ENCODE results near the gene FGD5.

FGD5 gene

DNA sequence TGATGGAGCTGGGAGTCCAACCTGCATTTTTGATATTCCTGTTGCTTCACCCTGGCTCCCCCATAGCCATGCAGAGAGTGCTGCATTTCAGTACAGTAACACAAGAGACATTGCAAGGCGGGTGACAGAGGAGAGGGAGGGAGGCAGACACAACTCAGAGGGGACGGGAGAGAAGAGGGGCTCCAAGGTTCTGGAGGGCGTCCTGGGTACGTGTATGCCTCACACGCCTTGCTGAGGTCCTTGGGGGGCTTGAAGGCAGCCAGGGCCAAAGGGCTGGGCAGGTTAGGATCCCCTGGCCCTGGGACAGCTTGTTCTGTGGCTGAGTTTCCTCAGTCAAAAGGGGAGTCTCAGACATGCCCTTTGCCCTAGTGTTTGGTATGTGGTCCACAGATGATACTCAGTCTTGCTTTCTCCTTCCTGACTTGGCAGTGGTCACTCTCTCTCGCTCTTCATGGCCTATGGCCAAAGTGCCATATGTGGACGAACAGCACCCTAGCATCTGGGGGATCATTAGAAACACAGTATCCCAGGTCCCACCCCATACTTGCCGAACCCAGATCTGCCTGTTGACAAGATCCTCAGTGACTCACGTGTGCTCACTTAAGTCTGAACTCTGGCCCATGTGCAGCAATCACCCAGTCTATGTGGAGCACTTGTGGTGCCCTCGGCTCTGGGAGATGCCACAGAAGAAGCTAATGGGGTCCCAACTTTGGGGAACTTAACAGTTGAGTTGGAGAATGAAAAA, 52.9 kb downstream of the FGD5 start:
- DNase-seq (ENCODE audit: low read depth in 1 of 2, low spot score in 1 of 2) = no peak

DNA sequence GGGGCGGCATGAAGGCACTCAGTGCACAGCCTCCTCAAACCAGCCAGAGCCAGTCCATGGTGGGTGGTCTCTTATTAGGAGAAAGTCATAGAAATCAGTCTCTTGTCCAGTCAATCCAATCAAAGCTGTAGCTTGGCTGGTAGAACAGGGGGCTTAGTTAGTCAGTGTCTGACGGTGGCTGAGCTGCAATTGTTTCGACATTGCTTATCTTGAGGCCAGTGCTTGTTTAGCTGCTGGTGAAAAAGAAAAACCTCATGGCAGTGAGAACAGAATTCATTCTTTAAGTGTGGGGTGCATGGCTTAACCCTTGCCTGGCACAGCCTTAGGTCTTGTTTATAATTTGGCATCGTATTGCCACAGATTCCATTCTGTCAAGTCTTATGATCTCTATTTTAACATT, 53.9 kb downstream of the FGD5 start:
- no peak for DNase-seq (ENCODE audit: low read depth in 1 of 2, low spot score in 1 of 2)

DNA sequence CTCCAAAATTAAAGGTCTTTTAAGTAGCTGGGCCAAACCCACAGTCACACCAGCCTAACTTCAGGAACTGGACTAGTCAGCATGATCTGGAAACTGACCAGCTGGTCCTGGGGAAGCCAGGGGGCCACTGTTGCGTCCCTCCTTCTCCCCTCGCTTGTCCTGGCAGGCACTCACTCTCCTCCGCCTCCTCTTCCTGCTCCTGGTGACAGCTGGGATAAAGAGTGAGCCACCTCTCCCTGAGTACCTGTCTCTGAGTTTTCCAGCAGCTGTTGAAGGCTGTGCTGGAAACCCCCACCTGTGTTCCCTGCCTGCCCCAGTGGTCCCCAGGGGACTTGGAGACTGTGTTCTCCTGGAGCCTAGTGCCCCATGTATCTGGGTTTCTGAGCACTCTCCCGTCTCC, 56.0 kb downstream of the FGD5 start:
- DNase-seq (ENCODE audit: low read depth in 1 of 2, low spot score in 1 of 2) = no peak

DNA sequence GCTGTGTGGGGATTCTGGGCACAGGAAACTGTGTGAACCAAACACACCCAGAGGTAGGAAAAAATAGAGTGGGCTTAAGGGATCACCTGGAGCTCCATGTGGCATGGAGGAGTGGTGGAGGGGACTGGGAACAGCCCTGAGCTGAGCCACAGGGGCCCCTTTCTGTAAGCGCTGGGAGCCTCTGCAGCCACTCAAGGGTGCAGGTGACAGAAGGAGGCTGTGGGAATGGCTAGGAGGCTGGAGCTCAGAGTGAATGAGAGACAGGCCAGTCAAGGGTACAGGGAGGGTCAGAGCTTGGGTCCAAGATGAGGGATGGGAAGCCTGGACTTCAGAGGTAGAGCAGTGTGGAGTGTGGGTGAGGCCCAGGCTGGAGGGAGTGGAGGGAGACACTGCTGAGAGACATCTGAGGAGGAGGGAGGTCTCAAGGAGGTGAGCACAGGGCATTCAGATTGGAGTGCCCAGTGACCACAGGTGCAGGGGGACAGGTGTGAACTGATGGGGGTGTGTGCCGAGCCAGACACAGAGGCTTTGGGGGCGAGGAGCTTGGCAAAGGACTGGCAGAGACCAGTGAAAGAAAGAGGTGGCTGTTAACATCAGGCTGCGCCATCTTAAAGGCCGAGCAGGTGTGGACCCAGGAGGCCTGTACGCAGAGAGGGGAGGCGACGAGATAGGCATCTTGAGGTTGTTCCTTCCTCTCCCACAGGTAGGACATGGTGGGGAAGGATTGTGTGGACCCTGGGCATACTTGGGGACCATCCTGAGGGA, 56.8 kb downstream of the FGD5 start:
- no peak for DNase-seq (ENCODE audit: low read depth in 1 of 2, low spot score in 1 of 2)

DNA sequence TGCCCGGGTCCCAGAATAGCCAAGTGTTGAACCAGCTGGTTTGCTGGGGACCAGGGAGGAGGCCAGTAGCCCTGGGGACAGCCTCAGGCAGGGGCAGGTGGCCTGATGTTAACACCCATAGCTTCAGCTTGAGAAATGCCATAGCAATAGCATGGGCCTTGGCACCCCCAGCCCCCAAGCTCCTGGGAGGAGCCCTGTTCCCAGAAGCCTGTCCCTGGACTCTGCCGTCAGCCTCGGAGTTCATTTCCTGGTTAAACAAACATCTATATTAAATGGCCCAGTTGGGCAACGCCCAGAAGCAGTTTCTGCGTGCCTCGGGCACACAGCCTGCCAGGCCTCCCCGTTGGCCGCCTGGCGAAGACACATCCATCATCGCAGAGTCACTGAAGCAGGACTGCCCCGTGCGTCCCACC, 58.2 kb downstream of the FGD5 start:
- no peak for DNase-seq (ENCODE audit: low read depth in 1 of 2, low spot score in 1 of 2)

DNA sequence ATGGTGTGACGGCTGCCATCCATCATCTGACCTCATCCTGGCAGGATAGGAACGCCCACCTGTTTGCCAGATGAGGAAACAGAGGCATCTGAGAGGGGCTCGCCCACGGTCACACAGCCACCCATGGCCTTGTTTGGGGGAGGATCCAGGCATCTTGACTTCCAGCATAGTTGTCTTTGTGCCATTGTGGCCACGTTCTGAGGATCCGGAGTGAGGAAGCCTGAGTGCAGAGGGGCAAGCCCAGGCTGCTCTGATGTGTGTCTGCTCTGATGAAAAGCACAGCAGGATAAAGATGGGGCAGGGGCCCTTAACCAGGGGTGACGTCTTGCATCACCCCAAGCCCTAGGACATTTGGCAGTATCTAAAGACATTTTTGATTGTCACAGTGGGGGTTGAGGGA, 58.7 kb downstream of the FGD5 start:
- DNase-seq (ENCODE audit: low read depth in 1 of 2, low spot score in 1 of 2) = no peak

DNA sequence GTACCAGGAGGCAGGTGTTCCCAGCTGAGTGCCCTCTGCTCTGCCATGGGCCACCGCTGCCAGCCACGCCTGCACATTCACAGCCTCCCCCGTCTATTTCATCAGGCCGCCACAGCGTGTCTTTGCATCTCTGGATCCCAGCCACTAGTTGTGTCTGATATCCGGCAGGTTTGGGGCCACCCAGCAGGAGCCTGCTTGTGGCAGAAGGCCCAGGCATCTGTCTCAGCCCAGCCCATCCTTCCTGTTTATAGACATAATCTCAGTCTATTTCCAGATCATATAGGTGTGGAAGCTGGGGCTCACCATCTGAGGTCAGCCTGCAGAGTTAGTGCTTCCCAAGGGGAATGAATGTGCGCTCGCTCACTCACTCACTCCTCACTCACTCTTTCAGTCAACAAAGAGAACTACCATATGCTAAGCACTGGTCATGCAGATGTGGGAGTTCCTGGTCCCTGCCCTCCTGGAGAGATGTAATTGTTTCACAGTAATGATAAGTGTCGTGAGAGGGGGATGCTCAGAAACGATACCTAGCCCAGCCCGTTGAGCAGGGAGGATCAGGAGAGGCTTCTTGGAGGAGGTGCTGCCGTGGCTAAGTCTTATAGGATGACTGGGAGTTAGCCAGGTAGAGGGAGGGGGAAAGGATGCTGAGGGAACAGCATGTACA, 60.6 kb downstream of the FGD5 start:
- DNase-seq (ENCODE audit: low read depth in 1 of 2, low spot score in 1 of 2) = peak in 1 of 2 donors; percentile 20

DNA sequence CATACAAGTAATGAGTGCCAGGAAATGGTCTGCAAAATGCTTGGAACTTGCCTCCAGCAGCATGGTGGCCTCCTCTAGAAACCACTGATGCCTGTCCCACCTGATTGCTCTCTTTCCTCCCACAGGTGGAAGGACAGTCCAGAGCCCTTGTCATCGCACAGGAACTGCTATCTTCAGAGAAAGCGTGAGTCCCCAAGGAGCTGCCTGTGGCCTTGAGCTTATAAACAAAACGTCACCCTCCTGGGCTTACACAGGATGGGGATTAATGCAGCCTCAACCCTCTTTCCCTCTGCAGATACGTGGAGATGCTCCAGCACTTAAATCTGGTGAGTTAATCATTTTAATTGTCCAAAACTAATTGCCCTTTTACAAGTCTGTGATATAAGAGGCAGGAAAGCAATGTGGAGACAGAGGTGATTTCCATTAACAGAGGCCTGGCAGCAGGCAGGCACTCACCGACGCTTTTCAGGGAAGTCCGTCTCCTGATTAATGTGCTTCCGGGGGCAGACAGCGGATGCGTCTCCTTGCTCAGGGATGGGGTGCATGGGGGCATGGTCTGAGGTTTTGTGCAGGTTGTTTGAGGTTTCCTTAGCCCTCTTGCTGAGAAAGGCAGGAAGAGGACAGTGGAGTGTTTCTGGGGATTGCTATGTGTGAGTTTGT, 61.8 kb downstream of the FGD5 start:
- DNase-seq (ENCODE audit: low read depth in 1 of 2, low spot score in 1 of 2) = no peak

DNA sequence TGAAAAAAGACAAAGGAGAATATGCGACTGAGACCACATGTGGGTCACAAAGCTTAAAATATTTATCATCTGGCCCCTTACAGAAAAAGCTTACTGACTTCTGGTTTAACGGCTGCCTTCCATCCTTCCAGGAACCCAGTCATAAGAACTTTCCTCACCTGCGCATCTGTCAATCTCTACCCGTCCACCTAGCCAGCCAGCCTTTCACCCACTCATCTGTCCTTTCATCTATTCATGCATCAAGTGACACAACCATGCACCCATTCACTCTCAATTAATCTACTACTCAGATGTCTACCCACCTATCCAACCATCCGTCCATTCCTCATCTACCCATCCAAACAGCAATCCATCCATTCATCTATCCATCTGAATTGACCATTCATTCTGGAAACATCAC, 64.5 kb downstream of the FGD5 start:
- no peak for DNase-seq (ENCODE audit: low read depth in 1 of 2, low spot score in 1 of 2)

DNA sequence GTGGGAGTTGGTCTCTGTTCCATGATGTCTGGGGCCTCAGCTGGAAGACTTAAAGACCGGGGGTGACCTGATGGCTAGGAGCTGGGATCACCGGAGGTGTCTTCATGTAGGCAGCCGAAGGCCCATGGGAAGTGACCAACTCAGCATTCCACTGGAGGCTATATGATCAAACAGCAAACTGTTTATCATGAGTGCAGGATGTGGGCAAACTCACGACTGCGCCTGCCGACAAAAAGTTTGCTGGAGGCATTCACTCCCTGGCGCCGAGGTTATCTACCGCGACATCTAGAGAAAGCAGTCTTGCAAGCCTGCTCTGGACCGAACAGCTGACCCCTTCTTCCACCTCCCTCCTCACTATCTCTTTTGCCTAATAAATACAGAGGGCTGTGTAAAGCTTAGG, 65.9 kb downstream of the FGD5 start:
- DNase-seq (ENCODE audit: low read depth in 1 of 2, low spot score in 1 of 2) = peak in 1 of 2 donors; percentile 19

DNA sequence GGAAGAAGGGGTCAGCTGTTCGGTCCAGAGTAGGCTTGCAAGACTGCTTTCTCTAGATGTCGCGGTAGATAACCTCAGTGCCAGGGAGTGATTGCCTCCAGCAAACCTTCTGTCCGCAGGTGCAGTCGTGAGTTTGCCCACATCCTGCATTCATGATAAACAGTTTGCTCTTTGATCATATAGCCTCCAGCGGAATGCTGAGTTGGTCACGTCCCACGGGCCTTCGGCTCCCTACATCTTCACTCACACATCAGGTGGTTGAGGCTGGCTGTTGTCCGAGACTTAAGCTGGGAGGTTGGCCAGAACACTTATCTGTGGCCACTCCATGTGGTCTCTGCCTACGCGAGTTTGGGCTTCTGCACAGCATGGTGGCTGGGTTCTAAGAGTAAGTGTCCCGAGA, 66.5 kb downstream of the FGD5 start:
- no peak for DNase-seq (ENCODE audit: low read depth in 1 of 2, low spot score in 1 of 2)

DNA sequence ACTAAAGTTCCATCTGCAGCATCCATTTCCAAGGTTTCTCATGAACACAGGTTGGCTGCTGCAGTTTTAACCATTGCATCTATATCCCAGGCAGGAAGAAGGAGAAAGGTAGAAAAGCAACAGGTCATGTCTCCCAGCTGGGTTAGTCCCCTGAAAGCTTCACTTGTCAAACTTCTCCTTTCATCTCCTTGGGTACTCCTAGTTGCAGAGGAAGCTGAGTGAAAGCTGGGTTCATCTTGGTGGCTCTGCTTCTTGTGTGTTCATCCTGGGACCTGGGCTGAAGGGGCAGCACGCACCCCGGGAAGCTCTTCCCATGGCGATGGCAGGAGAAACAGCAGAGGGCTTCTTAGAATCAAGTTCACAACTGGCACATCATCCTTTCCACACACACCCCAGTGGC, 67.3 kb downstream of the FGD5 start:
- no peak for DNase-seq (ENCODE audit: low read depth in 1 of 2, low spot score in 1 of 2)

DNA sequence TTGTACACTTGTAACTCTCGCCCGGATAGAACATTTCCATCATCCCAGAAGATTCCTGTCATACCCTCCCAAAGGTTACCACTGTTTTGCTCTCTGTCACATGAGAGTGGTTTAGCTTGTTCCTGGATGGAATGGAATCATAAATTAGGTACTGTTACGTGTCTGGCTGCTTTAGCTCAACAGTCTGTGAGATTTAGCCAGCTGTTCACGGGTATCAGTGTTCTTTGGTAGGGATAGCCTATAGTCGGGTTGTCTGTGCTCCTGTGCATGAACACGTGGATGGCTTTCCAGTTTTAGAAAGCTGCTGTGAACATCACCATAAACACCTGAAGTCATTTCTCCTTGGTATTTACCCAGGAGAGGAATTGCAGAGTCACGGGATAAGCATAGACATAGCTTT, 70.4 kb downstream of the FGD5 start:
- DNase-seq (ENCODE audit: low read depth in 1 of 2, low spot score in 1 of 2) = no peak

DNA sequence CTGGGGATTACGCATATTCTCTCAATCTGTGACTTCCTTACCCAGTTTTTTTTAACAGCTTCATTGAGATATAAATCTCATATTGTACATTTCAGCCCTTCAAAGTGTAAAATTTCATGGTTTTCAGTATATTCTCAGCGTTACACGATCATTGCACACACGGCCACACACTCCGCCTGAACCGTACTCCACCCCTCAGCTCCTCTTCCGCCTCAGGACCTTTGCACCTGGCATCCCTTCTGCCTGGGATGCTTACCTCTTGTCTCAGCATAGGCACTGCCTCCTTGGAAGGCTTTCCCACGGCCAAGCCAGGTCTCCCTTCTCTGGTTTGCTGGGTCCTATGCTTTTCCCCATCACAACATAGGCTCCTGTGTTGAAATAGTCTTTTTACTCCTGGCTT, 71.2 kb downstream of the FGD5 start:
- DNase-seq (ENCODE audit: low read depth in 1 of 2, low spot score in 1 of 2) = no peak

DNA sequence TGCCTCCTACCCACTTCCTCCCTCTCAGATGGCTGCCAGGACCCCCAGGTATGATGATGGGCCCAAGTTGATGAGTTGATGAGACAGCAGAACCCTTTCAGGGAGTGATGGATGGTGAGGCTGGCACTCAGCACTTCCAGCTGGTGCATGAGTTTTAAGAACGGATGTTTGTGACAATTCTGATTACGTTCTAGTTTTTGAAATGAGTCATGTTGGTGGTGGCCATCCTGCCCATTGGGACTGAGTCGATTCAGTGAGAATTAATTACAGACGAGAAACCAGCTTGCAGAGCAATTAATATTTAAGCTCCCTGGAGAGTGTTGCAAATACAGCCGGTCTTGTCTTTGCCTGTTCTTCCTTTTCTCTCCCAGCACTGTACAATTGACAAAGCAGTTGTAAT, 71.7 kb downstream of the FGD5 start:
- DNase-seq (ENCODE audit: low read depth in 1 of 2, low spot score in 1 of 2) = no peak

DNA sequence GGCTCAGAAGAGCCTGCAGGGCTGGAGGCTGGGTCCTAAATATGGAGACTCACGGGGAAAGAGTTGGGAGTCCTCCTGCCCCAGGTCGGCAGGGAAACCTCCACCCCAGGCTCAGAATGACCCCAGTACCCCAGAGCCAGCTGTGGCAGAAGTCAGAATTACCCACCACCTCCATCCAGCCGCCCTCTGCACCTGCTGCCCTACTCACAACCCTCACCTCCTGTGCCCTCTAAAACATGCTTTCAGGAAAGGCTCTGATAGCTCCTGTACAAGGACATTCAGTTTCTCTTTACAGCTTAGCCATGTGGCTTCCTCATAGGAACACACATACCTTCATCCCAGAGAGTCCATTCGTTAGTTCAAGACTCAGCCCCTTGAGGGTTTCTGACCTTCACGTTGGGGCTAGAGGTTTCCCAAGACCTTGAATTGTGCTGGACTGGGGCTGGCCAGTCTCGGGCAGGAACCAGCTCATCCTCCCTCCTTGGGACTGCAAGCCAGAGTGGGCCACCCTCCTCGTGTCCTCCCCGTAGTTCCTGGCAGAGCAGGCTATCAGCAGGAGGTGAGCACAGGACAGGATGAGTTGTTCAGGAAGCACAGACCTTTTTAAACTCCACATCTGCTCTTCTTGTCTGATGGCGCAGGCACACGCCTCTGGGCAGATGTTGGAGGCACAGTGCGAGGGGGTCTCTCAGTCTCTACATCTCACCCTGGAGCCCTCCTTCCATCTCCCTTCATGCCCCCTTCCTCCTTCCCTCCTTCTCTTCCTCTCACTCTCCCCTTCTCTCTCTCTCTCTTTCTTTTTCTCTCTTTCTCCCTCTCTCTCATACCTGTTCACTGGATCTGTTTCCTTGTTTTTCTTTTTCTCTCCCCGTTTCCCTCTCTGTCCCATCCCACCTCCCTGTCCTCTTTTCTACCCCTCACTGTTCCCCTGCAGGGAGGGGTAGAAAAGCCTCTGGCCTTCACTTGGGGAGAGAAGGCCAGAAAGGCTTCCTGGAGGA, 72.7 kb downstream of the FGD5 start:
- DNase-seq (ENCODE audit: low read depth in 1 of 2, low spot score in 1 of 2) = no peak

DNA sequence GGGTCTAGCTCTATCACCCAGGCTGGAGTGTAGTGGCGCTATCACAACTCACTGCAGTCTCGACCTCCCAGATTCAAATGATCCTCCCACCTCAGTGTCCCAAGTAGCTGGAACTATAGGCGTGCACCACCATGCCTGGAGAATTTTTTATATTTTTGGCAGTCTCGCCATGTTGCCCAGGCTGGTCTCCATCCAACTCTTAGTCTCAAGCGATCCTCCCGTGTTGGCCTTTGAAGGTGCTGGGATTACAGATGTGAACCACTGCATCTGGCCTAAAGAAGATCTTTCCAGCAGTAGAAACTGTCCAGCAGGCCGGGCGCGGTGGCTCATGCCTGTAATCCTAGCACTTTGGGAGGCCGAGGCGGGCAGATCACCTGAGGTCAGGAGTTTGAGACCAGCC, 73.5 kb downstream of the FGD5 start:
- DNase-seq (ENCODE audit: low read depth in 1 of 2, low spot score in 1 of 2) = no peak

DNA sequence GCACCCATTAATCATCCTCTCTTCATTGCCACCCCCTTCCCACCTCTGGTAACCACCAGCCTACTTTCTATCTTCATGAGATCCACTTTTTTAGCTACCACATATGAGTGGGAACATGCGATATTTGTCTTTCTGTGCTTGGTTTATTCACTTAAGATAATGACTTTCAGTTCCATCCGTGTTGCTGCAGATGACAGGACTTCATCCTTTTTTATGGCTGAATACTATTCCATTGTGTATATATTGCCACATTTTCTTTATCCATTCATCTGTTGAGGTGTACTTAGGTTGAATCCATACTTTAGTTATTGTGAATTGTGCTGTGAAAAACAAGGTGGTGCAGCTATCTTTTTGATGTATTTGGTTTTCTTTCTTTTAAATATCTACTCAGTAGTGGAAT, 75.3 kb downstream of the FGD5 start:
- DNase-seq (ENCODE audit: low read depth in 1 of 2, low spot score in 1 of 2) = no peak

DNA sequence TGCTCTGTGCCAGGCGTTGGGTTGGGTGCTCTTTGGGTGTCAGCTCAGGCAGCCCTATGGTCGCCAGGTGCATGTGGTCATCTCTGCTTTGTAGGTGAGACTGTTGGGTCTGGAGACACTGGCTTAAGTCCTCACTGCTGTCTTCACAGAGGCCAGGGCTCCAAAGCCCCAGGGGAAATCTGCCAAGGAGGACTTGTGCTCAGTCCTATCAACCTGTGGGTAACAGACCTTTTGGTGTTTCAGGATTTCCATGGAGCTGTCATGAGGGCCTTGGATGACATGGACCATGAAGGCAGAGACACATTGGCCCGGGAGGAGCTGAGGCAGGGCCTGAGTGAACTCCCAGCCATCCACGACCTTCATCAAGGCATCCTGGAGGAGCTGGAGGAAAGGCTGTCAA, 78.5 kb downstream of the FGD5 start:
- no peak for DNase-seq (ENCODE audit: low read depth in 1 of 2, low spot score in 1 of 2)

DNA sequence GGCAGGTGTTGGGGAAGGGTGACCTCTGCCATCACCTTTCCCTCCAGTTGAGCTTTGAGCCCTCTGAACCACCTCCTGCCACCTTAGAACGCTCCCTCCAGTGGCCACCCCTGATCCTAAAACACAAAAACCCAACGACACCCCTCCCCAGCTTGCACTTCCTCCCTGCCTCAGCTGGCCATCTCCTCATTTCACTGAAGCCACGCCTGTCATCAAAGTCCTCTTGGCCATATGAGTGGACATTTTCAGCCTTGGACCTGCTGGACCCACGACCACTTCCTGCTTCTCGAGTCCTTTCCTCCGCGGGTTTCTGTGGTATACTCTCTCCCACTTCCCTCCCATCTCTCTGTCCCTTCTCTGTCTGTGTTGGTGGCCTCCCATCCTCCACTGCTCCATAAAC, 80.2 kb downstream of the FGD5 start:
- no peak for DNase-seq (ENCODE audit: low read depth in 1 of 2, low spot score in 1 of 2)

Data from activated T-helper 1 cell treated with anti-CD3 and anti-CD28 coated beads, Interleukin-2, amount 50 U/mL, for 16 hours (primary cell).